Epithelial cell of esophagus (primary cell): ENCODE measurements around the gene CAMKK1.

Experiments
- DNase-seq: peaks from one replicate; pipeline ENCODE4 v3.0.0; 2010; ENCODE audit warnings: low read depth
- H3K4me3 ChIP-seq: 2 replicates; pipeline ENCODE4 v1.5.1; 2011; ENCODE audit warnings: mild to moderate bottlenecking, low read length, control low read depth
- TF ChIP-seq, protein P1 (sequence below): IDR thresholded peaks from 2 replicates; pipeline ENCODE4 v1.5.1; 2011; ENCODE audit warnings: low read depth, mild to moderate bottlenecking, low read length, control low read depth, inconsistent platforms; ENCODE audit not compliant: insufficient read depth; ENCODE audit errors: missing control alignments

CAMKK1 gene

GRCh38 chr17:3893003-3893719 lies at the start of gene CAMKK1:
CAMKK1 (minus strand) TSS chr17:3893053; CDS start chr17:3885687, 7,366 bp downstream.
- peak within 1 kb of the TSS; percentile 51 for H3K4me3 ChIP-seq

GRCh38 chr17:3940965-3941698 lies 48.3 kb upstream of the CAMKK1 start:
- TF ChIP-seq, protein P1, sequence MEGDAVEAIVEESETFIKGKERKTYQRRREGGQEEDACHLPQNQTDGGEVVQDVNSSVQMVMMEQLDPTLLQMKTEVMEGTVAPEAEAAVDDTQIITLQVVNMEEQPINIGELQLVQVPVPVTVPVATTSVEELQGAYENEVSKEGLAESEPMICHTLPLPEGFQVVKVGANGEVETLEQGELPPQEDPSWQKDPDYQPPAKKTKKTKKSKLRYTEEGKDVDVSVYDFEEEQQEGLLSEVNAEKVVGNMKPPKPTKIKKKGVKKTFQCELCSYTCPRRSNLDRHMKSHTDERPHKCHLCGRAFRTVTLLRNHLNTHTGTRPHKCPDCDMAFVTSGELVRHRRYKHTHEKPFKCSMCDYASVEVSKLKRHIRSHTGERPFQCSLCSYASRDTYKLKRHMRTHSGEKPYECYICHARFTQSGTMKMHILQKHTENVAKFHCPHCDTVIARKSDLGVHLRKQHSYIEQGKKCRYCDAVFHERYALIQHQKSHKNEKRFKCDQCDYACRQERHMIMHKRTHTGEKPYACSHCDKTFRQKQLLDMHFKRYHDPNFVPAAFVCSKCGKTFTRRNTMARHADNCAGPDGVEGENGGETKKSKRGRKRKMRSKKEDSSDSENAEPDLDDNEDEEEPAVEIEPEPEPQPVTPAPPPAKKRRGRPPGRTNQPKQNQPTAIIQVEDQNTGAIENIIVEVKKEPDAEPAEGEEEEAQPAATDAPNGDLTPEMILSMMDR: no peak

More at GRCh38 chr17:3893003-3893719, at the start of gene CAMKK1:
- TF ChIP-seq, protein P1: no peak
- peak; percentile 81 for DNase-seq

DNA sequence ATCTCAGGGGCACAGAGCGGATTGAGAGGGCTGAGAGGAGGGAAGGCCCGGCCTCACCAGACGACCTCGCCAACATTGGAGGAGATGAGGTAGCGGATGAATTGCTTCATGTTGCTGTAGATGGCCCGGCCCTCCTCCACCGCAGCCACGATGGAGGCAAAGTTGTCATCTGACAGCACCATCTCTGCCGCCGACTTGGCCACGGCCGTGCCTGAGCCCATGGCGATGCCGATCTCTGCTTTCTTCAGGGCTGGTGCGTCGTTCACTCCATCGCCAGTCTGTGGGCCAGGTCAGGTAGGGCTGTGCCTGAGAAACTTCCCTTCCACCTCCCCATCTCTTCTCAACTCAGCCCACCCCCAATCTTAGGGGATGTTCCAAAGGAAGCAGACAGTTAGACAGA lies 44.5 kb upstream of the CAMKK1 start:
- H3K4me3 ChIP-seq: no peak overlapping the region
- TF ChIP-seq, protein P1: no peak

More at GRCh38 chr17:3940965-3941698, 48.3 kb upstream of the CAMKK1 start:
- DNase-seq: no peak
- no peak overlapping the region for H3K4me3 ChIP-seq

DNA sequence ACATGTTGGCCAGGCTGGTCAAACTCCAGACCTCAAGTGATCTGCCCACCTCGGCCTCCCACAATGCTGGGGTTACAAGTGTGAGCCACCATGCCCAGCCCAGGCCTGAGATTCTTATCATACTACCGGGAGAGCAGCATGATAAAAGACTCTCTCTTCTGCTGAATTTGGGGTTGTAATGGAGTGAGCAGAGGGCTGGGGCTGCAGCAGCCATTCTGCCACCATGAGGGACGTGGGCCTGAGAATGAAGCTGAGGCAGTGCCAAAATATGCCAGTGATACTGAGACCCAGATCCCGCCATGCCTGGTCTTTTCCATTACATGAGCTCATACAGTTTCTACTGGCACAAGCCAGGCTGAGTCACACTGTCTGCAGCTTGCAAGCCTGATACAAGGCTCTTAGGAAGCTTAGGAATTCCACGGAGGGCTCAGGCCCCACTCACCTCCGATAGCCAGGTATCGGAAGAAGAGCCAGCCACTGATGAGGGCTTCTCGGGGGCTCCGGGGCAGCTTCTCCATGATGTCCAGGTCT lies 43.0 kb upstream of the CAMKK1 start:
- DNase-seq: peak; percentile 69
- H3K4me3 ChIP-seq: no peak overlapping the region
- TF ChIP-seq, protein P1: no peak

More for the DNA sequence above, 44.5 kb upstream of the CAMKK1 start:
- no peak for DNase-seq

GRCh38 chr17:3935140-3935542 lies 42.3 kb upstream of the CAMKK1 start:
- H3K4me3 ChIP-seq: no peak overlapping the region
- peak; percentile 79 for DNase-seq
- TF ChIP-seq, protein P1: peak; percentile 78

- H3K4me3 ChIP-seq: no peak overlapping the region
- DNase-seq: no peak
- TF ChIP-seq, protein P1: no peak
Observed at GRCh38 chr17:3929764-3930163, 36.9 kb upstream of the CAMKK1 start.

GRCh38 chr17:3929181-3929580 lies 36.3 kb upstream of the CAMKK1 start:
- TF ChIP-seq, protein P1: no peak
- no peak overlapping the region for H3K4me3 ChIP-seq
- no peak for DNase-seq
